HepG2 (cell line): ENCODE measurements around the gene TJP2. TPM values are rescaled to one million over a fixed set of nuclear protein-coding genes. Genes with fewer than 3 reads are reported as not detected.

Experiments used
- ATAC-seq: fragments of 200-7000 bp; cut with Tn5 transposase; 3 replicates; pipeline ENCODE4 v1.9.1; 2020; ENCODE audit warnings: mild to moderate bottlenecking, moderate library complexity
- BruUV-seq: library from RNA; stranded (reverse); fragments of 400-500 nt; replicated peaks from 2 replicates; lab custom pipeline; 2021; lab: Mats Ljungman, UMichigan
- CTCF ChIA-PET: fragments of 300-600 bp; formaldehyde crosslinking; extraction: SDS; loops from one replicate; lab custom pipeline; 2021; ENCODE audit warnings: low total read pairs, inconsistent platforms, low intra/inter-chr PET ratio; lab: Yijun Ruan, JAX
- POLR2A ChIA-PET: fragments of 350-600 bp; sonication (Branson Sonifier 250); formaldehyde crosslinking; loops from one replicate; lab custom pipeline; 2020; ENCODE audit warnings: antibody characterized with exemption, inconsistent platforms; lab: Yijun Ruan, JAX
- DNase-seq: peaks from one replicate; pipeline ENCODE4 v3.0.0-alpha.2; 2015; ENCODE audit warnings: low spot score
- FAIRE-seq: peaks from 3 replicates; lab custom pipeline; 2011; peaks lifted over from hg19 to GRCh38; lab: Jason Lieb, UNC
- H2AFZ ChIP-seq: one replicate; pipeline ENCODE4 v1.6.1; 2011; ENCODE audit warnings: low read length, inconsistent platforms
- H3K27ac ChIP-seq: fragments of 300-600 bp; 3 replicates; pipeline ENCODE4 v1.8.0; 2011; ENCODE audit warnings: mixed run types, mild to moderate bottlenecking, mixed read lengths, low read length, inconsistent platforms; ENCODE audit not compliant: insufficient read depth; ENCODE audit errors: extremely low read length
- H3K27me3 ChIP-seq, 2 experiments: fragments of 200-600 bp in 1 of 2; 2 replicates in 1 of 2; 3 replicates in 1 of 2; pipeline versions ENCODE4 v1.6.0 to v1.8.0; 2011; ENCODE audit warnings: low read length in 2 of 2, mild to moderate bottlenecking in 2 of 2, moderate library complexity in 2 of 2, inconsistent platforms in 1 of 2; ENCODE audit not compliant: insufficient read depth in 2 of 2, control insufficient read depth in 1 of 2
- H3K36me3 ChIP-seq, 2 experiments: fragments of 200-600 bp in 1 of 2; replicated peaks in 1 of 2; 2 replicates in 1 of 2; 3 replicates in 1 of 2; pipeline versions ENCODE4 v1.5.1 to v1.8.0; 2011; ENCODE audit warnings: low read length in 2 of 2, inconsistent platforms in 1 of 2; ENCODE audit not compliant: insufficient read depth in 2 of 2, control insufficient read depth in 1 of 2
- H3K4me1 ChIP-seq: 2 replicates; pipeline ENCODE4 v1.5.1; 2012; ENCODE audit warnings: low read length, inconsistent platforms; ENCODE audit not compliant: insufficient read depth
- H3K4me2 ChIP-seq: 2 replicates; pipeline ENCODE4 v1.6.0; 2011; ENCODE audit warnings: low read depth, low read length, inconsistent platforms
- H3K4me3 ChIP-seq, 3 experiments: fragments of 200-600 bp in 1 of 3; sonication (generic), shearing (Covaris generic) in 1 of 3; replicated peaks in 1 of 3; 2 replicates each; pipeline ENCODE4 v1.5.1; 2011 to 2016; ENCODE audit warnings: low read length in 3 of 3, inconsistent platforms in 2 of 3, low read depth in 2 of 3, mild to moderate bottlenecking in 2 of 3, control low read depth in 1 of 3, mixed read lengths in 1 of 3; ENCODE audit not compliant: insufficient read depth in 1 of 3
- H3K79me2 ChIP-seq: one replicate; pipeline ENCODE4 v1.6.1; 2011; ENCODE audit warnings: low read length, inconsistent platforms; ENCODE audit not compliant: insufficient read depth
- H3K9ac ChIP-seq: 2 replicates; pipeline ENCODE4 v1.6.0; 2011; ENCODE audit warnings: mild to moderate bottlenecking, low read depth, low read length, inconsistent platforms; ENCODE audit not compliant: insufficient read depth
- H3K9me3 ChIP-seq: 2 replicates; pipeline ENCODE4 v1.5.1; 2012; ENCODE audit warnings: mild to moderate bottlenecking, low read length
- H4K20me1 ChIP-seq: 2 replicates; pipeline ENCODE4 v1.6.0; 2011; ENCODE audit warnings: inconsistent platforms, mild to moderate bottlenecking, low read length, moderate library complexity; ENCODE audit not compliant: insufficient read depth
- NCOA1 ChIP-seq: sonication (generic); formaldehyde crosslinking; IDR thresholded peaks from 2 replicates; pipeline ENCODE4 v1.9.0; 2021; ENCODE audit warnings: missing genetic modification reagents
- ZNF619 ChIP-seq: sonication (generic); formaldehyde crosslinking; IDR thresholded peaks from 2 replicates; pipeline ENCODE4 v1.4.0; 2020; ENCODE audit warnings: mild to moderate bottlenecking, missing genetic modification reagents
- WGBS: methylation state at CpG from one replicate; pipeline ENCODE4 v1.1.6; 2017; ENCODE audit warnings: low lambda C conversion rate; 5-methylcytosine and 5-hydroxymethylcytosine counted together
- in situ Hi-C: cut with HindIII; loops from 2 replicates; pipeline ENCODE4 v1.10.0; 2017; ENCODE audit warnings: low pct_unique_long_range_greater_than_20kb; ENCODE audit not compliant: extremely low pct_ligation_motif_present
- intact Hi-C: fragments of 100-400 bp; cut with micrococcal nuclease; formaldehyde crosslinking; loops from one replicate; pipeline ENCODE4 v1.10.0; 2022; ENCODE audit not compliant: unreplicated experiment
- polyA plus RNA-seq, 8 experiments: library from polyadenylated mRNA; depleted of rRNA in 3 of 8; stranded (reverse) in 7 of 8; unstranded in 1 of 8; fragments of >200 nt; fragmentation: Illumina TruSeq in 4 of 8; extraction: Trizol in 4 of 8; gene quantifications; 2 replicates each; pipeline versions ENCODE4 v1.2.1 to v1.2.3, GENCODE V29; 2011 to 2016; ENCODE audit warnings: low read depth in 4 of 8, missing spikeins in 1 of 8, mixed read lengths in 1 of 8; ENCODE audit not compliant: insufficient read depth in 1 of 8
- total RNA-seq, 5 experiments: library from RNA; depleted of rRNA; stranded (reverse); fragments of >200 nt; fragmentation: Illumina TruSeq; extraction: Trizol; gene quantifications; 2 replicates each; pipeline ENCODE4 v1.2.3, GENCODE V29; 2016; ENCODE audit warnings: low read depth in 1 of 5
- TF ChIP-seq, protein P1 (sequence below): sonication (generic); formaldehyde crosslinking; IDR thresholded peaks from 2 replicates; pipeline ENCODE4 v1.4.0; 2020; ENCODE audit warnings: missing genetic modification reagents
- TF ChIP-seq, protein P2 (sequence below): sonication (generic); formaldehyde crosslinking; conservative IDR thresholded peaks from 2 replicates; pipeline ENCODE4 v1.4.0; 2020; ENCODE audit warnings: mild to moderate bottlenecking, missing genetic modification reagents, moderate library complexity

Gene TJP2
- total and polyA plus RNA-seq, 2 of the 13 experiments (the other 11 are each of a cell fraction or from before 2014, with no cell fraction given) = 109 to 110 TPM

DNA sequence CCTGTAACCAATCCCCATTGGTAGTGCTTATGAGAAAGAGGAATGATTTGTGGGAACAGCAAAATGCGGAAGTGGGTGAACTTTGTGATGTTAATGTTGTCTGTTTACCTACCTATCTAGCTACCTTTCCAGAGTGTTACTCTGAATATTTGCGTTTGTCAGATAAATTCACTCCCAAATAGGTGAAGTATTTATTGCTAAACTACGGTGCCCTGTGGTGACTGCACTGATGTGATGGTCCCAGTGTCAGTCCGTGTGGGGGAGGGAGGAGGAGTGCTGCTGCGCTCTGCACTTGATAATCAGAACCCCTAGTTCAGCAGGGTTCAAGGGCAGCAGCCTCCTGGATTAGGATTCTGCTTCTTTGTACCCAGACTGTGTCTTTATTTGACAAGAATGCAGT lies 55.3 kb downstream of the TJP2 start:
- H3K4me3 ChIP-seq = no peak overlapping the region
- H3K27me3 ChIP-seq = no peaks in the 10 kb centered on the region
- H4K20me1 ChIP-seq = 0 out of 2 replicates have a peak, but pooled peaks cover 3% of the 10 kb centered on the region
- FAIRE-seq (no peak), DNase-seq (no peak), ATAC-seq (no peak)
- no peaks in the 10 kb centered on the region for H3K4me1 ChIP-seq
- BruUV-seq = no TSS peak
- peaks cover 29 to 93% of the 10 kb centered on the region in 2 experiments for H3K36me3 ChIP-seq
- H3K4me2 ChIP-seq = no peak overlapping the region
- 92% methylated on average over 5 of the region's 5 CpGs for WGBS
- H2AFZ ChIP-seq = no peak overlapping the region
- H3K9me3 ChIP-seq = no peaks in the 10 kb centered on the region
- no peak overlapping the region for H3K27ac ChIP-seq
- ChIA-PET CTCF (no interaction called here), POLR2A (no interaction called here)
- intact Hi-C loops = loop anchor here (5.0 kb wide), 1 partner anchor 48 kb away; no protein-coding TSS in a partner anchor
- no peak overlapping the region for H3K9ac ChIP-seq
- no peak for TF ChIP-seq ZNF619 (CRISPR knock-in tag)
- TF ChIP-seq, protein P1, sequence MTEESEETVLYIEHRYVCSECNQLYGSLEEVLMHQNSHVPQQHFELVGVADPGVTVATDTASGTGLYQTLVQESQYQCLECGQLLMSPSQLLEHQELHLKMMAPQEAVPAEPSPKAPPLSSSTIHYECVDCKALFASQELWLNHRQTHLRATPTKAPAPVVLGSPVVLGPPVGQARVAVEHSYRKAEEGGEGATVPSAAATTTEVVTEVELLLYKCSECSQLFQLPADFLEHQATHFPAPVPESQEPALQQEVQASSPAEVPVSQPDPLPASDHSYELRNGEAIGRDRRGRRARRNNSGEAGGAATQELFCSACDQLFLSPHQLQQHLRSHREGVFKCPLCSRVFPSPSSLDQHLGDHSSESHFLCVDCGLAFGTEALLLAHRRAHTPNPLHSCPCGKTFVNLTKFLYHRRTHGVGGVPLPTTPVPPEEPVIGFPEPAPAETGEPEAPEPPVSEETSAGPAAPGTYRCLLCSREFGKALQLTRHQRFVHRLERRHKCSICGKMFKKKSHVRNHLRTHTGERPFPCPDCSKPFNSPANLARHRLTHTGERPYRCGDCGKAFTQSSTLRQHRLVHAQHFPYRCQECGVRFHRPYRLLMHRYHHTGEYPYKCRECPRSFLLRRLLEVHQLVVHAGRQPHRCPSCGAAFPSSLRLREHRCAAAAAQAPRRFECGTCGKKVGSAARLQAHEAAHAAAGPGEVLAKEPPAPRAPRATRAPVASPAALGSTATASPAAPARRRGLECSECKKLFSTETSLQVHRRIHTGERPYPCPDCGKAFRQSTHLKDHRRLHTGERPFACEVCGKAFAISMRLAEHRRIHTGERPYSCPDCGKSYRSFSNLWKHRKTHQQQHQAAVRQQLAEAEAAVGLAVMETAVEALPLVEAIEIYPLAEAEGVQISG (CRISPR knock-in tag) = no peak
- in situ Hi-C loops = no loop called here
- peaks cover 3% of the 10 kb centered on the region for H3K79me2 ChIP-seq

DNA sequence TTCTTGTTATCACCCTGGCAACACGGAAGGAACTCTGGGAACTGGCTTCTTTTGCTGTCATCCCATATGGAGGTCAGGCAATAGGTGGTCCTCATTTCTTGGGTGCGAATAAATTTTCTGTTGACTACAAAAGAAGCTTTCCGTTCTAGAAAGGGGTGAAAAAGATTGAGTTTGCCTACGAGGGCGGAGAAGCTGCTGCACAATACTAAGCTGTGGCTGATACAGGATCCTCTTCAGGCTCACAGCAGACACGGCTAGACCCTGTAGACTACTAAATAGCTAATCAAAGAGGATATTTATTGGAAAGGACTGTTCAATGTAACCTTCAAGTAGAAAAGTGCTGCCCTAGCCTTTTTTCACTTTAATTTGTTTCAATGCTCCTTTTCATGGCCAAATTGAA lies 58.1 kb downstream of the TJP2 start:
- H3K4me2 ChIP-seq = no peak overlapping the region
- FAIRE-seq = no peak
- peaks cover 3% of the 10 kb centered on the region for H3K79me2 ChIP-seq
- 93% methylated on average over 6 of the region's 6 CpGs for WGBS
- H3K9me3 ChIP-seq = no peaks in the 10 kb centered on the region
- H3K4me1 ChIP-seq = no peaks in the 10 kb centered on the region
- ATAC-seq = no peak
- peaks cover 39 to 90% of the 10 kb centered on the region in 2 experiments for H3K36me3 ChIP-seq
- in situ Hi-C loops = no loop called here
- DNase-seq = no peak
- H3K4me3 ChIP-seq = no peak overlapping the region
- H2AFZ ChIP-seq = no peak overlapping the region
- H3K27me3 ChIP-seq = no peaks in the 10 kb centered on the region
- ChIA-PET CTCF (no interaction called here), POLR2A (no interaction called here)
- TSS peak; percentile 19 for BruUV-seq
- H3K9ac ChIP-seq = no peak overlapping the region
- intact Hi-C loops = no loop called here
- H3K27ac ChIP-seq = no peak overlapping the region
- 0 out of 2 replicates have a peak, but pooled peaks cover 3% of the 10 kb centered on the region for H4K20me1 ChIP-seq
- TF ChIP-seq, protein P2, sequence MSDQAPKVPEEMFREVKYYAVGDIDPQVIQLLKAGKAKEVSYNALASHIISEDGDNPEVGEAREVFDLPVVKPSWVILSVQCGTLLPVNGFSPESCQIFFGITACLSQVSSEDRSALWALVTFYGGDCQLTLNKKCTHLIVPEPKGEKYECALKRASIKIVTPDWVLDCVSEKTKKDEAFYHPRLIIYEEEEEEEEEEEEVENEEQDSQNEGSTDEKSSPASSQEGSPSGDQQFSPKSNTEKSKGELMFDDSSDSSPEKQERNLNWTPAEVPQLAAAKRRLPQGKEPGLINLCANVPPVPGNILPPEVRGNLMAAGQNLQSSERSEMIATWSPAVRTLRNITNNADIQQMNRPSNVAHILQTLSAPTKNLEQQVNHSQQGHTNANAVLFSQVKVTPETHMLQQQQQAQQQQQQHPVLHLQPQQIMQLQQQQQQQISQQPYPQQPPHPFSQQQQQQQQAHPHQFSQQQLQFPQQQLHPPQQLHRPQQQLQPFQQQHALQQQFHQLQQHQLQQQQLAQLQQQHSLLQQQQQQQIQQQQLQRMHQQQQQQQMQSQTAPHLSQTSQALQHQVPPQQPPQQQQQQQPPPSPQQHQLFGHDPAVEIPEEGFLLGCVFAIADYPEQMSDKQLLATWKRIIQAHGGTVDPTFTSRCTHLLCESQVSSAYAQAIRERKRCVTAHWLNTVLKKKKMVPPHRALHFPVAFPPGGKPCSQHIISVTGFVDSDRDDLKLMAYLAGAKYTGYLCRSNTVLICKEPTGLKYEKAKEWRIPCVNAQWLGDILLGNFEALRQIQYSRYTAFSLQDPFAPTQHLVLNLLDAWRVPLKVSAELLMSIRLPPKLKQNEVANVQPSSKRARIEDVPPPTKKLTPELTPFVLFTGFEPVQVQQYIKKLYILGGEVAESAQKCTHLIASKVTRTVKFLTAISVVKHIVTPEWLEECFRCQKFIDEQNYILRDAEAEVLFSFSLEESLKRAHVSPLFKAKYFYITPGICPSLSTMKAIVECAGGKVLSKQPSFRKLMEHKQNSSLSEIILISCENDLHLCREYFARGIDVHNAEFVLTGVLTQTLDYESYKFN (CRISPR knock-in tag) = no peak
- TF ChIP-seq NCOA1 (CRISPR knock-in tag) = no peak
